ENCODE results near the gene TENM4. TPM values are rescaled to one million over a fixed set of nuclear protein-coding genes. Genes with fewer than 3 reads are reported as not detected.

Gene TENM4
- total and polyA plus RNA-seq, 2 experiments from 2014 or later: 19.0 to 105 TPM

DNA sequence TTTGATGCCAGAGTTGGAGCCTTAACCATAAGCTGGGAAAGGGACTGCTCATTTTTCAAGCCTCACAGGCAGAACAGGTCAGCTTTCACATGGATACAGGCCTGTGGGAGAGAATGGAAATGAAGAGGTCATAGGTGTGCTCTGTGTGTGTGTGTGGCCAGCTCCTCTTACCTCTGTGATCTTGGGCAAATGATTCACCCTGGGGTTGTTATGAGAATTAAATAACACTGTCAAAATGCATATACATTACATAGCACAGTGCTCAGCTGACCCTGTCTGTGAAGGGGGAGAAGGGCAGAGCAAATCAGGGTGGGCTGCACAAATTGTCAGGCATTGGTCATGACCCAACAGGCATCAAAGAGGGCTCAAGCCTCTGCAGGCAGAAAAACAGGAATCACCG lies 372.5 kb downstream of the TENM4 start:
- Histone ChIP-seq H3K27me3 (no peaks in the 10 kb centered on the region), H3K9me3 (ENCODE audit: low read depth) (no peaks in the 10 kb centered on the region), H3K36me3 (no peaks in the 10 kb centered on the region), H3K4me1 (ENCODE audit: low read depth) (peaks cover 4% of the 10 kb centered on the region), H3K4me3 (no peak overlapping the region), H3K27ac (no peak overlapping the region)
- TF ChIP-seq, protein P1, sequence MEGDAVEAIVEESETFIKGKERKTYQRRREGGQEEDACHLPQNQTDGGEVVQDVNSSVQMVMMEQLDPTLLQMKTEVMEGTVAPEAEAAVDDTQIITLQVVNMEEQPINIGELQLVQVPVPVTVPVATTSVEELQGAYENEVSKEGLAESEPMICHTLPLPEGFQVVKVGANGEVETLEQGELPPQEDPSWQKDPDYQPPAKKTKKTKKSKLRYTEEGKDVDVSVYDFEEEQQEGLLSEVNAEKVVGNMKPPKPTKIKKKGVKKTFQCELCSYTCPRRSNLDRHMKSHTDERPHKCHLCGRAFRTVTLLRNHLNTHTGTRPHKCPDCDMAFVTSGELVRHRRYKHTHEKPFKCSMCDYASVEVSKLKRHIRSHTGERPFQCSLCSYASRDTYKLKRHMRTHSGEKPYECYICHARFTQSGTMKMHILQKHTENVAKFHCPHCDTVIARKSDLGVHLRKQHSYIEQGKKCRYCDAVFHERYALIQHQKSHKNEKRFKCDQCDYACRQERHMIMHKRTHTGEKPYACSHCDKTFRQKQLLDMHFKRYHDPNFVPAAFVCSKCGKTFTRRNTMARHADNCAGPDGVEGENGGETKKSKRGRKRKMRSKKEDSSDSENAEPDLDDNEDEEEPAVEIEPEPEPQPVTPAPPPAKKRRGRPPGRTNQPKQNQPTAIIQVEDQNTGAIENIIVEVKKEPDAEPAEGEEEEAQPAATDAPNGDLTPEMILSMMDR (IDR thresholded peaks at IDR 0.05; ENCODE audit: low read depth, low read length): no peak
- no peak for DNase-seq (ENCODE audit: low read depth in 1 of 2, low spot score in 1 of 2)

DNA sequence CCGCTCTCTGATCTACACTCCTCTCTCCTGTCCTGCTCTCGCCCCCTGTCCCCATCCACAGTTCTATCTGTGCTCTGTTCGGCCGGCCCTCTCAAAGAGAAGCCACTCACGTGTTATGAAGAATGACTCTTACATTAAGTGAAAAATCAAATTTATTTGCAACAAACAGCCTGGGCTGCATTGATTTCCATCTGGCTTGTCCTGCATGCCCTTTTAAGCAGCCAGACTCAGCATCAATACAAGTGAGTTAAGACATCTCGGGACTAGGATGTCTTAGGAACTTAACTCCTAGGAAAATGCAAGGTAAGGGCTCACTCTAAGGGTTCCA lies 373.5 kb downstream of the TENM4 start:
- no peak overlapping the region for H3K27ac ChIP-seq
- TF ChIP-seq, protein P1 (IDR thresholded peaks at IDR 0.05; ENCODE audit: low read depth, low read length): no peak
- H3K4me1 ChIP-seq (ENCODE audit: low read depth): peaks cover 6% of the 10 kb centered on the region
- no peak overlapping the region for H3K4me3 ChIP-seq
- H3K27me3 ChIP-seq: no peaks in the 10 kb centered on the region
- no peaks in the 10 kb centered on the region for H3K36me3 ChIP-seq
- DNase-seq (ENCODE audit: low read depth in 1 of 2, low spot score in 1 of 2): no peak
- H3K9me3 ChIP-seq (ENCODE audit: low read depth): no peaks in the 10 kb centered on the region

DNA sequence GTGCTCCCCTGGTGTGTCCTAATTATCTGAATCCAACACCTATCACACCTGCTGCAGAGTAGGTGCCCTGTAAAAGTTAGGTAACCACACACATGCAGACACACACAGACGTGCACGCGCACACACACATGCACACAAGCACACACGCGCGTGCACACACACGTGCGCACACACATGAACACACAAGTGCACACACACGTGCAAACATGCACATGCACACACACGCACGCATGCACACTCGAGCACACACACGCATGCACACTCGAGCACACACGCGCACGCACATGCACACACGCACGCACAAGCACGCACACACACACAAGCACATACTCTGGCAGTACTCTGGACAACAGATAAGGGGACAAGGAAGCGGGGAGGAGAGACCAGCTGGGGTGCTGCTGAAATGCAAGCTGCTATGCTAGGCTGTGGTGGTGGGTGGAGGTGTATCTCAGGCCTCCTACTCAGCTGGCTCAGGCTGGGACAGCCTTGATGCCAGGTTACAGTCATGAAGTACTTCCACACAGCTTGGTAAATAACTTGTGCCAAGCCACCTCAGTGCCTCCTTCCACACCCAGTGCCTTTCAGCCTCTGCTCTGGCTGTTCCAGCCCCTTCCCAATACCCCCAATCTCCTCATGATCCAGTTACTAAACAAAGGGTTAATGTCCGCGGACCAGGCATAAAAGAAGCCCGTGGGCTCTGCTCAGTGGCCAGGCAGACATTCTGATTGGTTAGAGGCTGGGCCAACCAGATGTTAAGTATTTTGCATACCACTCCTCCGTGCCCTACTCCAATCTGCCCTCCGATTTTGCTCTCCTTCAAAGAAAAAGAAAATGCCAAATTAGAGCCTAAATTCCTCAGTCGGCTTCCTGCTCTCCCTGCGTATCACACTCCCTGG lies 374.1 kb downstream of the TENM4 start:
- DNase-seq (ENCODE audit: low read depth in 1 of 2, low spot score in 1 of 2): peak; percentile 43 to 51
- H3K27me3 ChIP-seq: no peaks in the 10 kb centered on the region
- no peak overlapping the region for H3K27ac ChIP-seq
- TF ChIP-seq, protein P1 (IDR thresholded peaks at IDR 0.05; ENCODE audit: low read depth, low read length): no peak
- H3K4me3 ChIP-seq: no peak overlapping the region
- H3K9me3 ChIP-seq (ENCODE audit: low read depth): no peaks in the 10 kb centered on the region
- no peaks in the 10 kb centered on the region for H3K36me3 ChIP-seq
- H3K4me1 ChIP-seq (ENCODE audit: low read depth): peaks cover 6% of the 10 kb centered on the region

DNA sequence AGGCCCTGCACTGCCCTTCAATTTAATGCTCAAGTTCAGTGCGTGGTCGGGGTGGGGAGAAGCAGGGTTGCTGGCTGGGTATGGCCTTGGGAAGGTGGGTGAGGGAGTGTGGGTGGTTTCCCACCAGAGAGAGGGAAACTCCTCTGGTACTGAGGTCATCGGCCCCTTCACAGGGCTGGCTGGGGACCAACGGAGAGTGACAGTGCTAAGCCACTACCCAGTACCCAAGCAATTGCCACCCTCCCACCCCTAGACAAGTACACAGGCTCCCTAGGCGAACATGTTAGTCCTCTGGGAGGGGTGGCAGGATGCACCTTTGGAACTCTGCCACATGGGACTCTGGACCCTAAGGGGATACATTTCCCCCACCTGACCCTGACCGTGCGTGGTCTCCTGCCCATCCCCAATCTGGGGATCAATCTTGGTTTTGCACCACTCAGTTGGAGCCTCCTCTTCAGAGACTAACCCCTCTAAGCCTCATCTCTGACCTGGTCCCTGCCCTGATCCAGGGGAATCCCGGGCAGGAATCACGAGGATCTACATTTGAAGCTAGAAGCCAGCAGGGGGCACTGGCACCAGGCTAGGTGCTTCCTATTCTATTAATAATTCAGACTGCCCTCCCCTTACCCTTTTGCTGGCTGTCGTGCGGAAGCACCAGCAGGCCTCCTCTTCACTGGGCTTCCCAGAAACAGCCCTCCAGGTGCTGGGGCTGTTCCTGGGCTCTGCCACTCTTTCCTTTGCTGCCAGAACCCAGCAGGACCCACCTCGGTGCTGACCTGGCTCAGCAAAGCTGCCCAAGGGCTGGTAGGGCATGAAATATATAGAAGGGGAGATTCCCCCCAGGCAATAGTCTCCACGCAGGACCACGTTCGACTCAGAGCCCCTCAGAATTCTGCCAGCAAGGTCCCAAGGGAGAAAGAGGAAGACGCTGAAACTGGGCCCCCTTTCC lies 377.7 kb downstream of the TENM4 start:
- TF ChIP-seq, protein P1 (IDR thresholded peaks at IDR 0.05; ENCODE audit: low read depth, low read length): peak; percentile 66
- no peaks in the 10 kb centered on the region for H3K27me3 ChIP-seq
- H3K36me3 ChIP-seq: no peaks in the 10 kb centered on the region
- H3K9me3 ChIP-seq (ENCODE audit: low read depth): no peaks in the 10 kb centered on the region
- peak; percentile 61 to 86 for DNase-seq (ENCODE audit: low read depth in 1 of 2, low spot score in 1 of 2)
- H3K27ac ChIP-seq: peak overlapping the region; percentile 32
- peaks cover 6% of the 10 kb centered on the region for H3K4me1 ChIP-seq (ENCODE audit: low read depth)
- H3K4me3 ChIP-seq: no peak overlapping the region

DNA sequence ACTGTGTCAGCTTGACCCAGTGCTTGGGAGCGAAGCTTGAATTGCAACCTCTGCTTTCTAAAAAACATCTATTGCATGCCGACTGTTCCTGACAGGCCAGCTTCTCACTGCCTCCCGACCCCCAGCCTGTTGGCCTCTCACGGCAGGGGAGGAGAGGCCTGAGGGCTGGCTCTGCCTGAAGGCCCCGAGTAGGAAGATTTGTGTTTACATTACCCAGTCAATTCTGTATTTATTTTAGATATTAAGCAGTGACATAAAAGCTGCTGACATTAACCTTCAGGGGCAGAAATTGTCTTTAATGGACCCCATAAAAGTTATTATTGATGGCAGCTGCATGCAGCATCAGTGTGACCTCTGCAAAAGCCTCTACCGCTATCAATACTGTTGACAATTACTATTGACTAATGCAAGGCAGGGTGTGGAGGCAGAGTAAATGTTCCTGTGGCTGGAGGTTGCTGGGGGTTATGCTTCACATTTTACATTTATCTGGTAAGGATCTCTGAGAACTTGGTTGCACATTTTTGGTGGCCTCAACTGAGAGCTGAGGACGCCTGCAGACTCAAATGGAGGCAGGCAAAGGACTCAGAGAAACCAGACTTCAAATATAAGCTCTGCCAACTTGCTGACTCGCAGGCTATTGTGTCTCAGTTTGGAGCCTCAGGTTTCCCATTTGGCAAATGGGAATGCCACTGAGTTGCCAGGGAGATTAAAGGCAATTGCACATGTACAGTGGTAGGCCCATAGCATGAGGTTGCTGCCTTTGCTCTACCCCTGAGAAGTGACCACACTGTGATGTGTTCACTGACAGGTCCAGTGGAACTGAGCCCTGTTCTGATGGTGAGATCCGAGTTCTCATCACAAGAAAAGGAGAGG lies 380.5 kb downstream of the TENM4 start:
- no peak overlapping the region for H3K4me3 ChIP-seq
- peaks cover 6% of the 10 kb centered on the region for H3K4me1 ChIP-seq (ENCODE audit: low read depth)
- no peak for DNase-seq (ENCODE audit: low read depth in 1 of 2, low spot score in 1 of 2)
- H3K27me3 ChIP-seq: no peaks in the 10 kb centered on the region
- H3K36me3 ChIP-seq: no peaks in the 10 kb centered on the region
- no peak overlapping the region for H3K27ac ChIP-seq
- no peaks in the 10 kb centered on the region for H3K9me3 ChIP-seq (ENCODE audit: low read depth)
- TF ChIP-seq, protein P1 (IDR thresholded peaks at IDR 0.05; ENCODE audit: low read depth, low read length): no peak

Data from cardiac muscle cell (in vitro differentiated cells and primary cell).